ENCODE data around the gene CSTF1.

DNA sequence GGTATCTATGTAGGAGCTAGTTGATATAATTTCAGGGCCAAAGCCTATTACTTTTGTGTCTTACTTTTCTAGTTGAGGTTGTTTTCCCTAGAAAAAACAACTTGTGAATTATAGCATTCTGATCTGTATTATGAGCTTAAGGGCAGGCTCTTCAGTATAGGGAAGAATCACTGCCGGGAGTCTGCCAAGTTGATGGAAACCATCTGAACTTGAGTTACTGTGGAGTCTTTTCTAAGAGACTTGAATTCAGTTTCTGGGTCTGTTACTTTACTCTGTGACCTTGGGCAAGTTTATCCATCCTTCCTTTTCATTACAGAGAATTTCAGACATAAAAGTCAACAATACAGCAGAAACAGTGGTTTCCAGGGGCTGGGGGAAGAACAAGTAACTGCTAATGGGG lies 17.5 kb downstream of the CSTF1 start:
- TF ChIP-seq, protein P1, sequence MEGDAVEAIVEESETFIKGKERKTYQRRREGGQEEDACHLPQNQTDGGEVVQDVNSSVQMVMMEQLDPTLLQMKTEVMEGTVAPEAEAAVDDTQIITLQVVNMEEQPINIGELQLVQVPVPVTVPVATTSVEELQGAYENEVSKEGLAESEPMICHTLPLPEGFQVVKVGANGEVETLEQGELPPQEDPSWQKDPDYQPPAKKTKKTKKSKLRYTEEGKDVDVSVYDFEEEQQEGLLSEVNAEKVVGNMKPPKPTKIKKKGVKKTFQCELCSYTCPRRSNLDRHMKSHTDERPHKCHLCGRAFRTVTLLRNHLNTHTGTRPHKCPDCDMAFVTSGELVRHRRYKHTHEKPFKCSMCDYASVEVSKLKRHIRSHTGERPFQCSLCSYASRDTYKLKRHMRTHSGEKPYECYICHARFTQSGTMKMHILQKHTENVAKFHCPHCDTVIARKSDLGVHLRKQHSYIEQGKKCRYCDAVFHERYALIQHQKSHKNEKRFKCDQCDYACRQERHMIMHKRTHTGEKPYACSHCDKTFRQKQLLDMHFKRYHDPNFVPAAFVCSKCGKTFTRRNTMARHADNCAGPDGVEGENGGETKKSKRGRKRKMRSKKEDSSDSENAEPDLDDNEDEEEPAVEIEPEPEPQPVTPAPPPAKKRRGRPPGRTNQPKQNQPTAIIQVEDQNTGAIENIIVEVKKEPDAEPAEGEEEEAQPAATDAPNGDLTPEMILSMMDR (conservative IDR thresholded peaks at IDR 0.05; ENCODE audit: low read depth, low read length), result no peak
- TF ChIP-seq EZH2phosphoT487 (IDR thresholded peaks at IDR 0.05; ENCODE audit: borderline replicate concordance, low read length), result no peak
- TF ChIP-seq EZH2 (IDR thresholded peaks at IDR 0.05; ENCODE audit: low read length, unreplicated experiment), result no peak

Data from PC-3 (cell line).